Measurements from ENCODE around the gene LGALS9. TPM values are rescaled to one million over a fixed set of nuclear protein-coding genes. Genes with fewer than 3 reads are reported as not detected.
A peak's percentile ranks its signal among the peaks of the same experiment; 100 is the strongest.

The LGALS9 gene
- total and polyA plus RNA-seq, 12 donors, result 7.5 to 79.1 (median 17.5) TPM

DNA sequence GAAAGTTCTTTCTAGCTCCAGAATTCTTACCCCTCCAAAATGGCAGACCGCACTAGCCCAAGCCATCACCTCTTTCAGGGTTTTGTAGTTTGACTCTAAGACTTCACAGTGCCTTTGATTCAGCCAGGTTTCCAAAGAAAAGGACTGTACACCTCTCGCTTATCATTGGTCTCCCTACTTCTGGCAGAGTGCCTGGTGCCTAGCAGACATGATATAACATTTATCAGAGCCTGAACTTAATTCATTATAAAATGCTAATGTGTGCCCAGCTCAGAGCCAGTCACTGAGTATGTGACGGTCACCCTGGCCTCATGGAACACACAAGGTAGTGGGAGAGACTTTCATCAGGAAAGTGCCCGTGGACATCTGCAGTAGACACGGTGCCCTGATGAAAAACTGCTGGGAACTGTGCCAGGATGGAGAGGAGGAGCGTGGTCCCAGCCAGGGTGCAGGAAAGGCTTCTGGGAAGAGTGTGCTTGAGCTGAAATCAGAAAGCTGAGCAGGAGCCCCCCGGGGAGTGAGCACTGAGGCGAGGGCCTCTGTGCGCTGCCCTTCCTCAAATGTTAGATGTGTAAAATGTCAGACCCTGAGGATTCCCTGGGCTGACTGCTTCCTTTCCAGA lies 34.3 kb upstream of the LGALS9 start:
- Histone ChIP-seq H3K27me3 (no peaks in the 10 kb centered on the region), H3K4me3 (no peak overlapping the region), H3K4me1 (peaks cover 0 to 13% (median 4%) of the 10 kb centered on the region in 9 donors), H3K27ac (no peak overlapping the region), H3K9me3 (no peaks in the 10 kb centered on the region), H3K36me3 (peaks cover 0 to 88% (median 0%) of the 10 kb centered on the region in 9 donors)
- no peak for TF ChIP-seq CTCF (IDR thresholded peaks at IDR 0.05)
- DNase-seq, result no peak
- ATAC-seq, result no peak
- 44 to 51% methylated on average over 9 of the region's 9 CpGs for WGBS, 2 donors
- intact Hi-C loops (cut with DNase I), result loop anchor here in 6 of 10 donors (5.0 to 10.0 kb wide), 6 partner anchors 102 to 244 kb away; partner anchors contain the start of gene KSR1 (in 3 of the 6)

DNA sequence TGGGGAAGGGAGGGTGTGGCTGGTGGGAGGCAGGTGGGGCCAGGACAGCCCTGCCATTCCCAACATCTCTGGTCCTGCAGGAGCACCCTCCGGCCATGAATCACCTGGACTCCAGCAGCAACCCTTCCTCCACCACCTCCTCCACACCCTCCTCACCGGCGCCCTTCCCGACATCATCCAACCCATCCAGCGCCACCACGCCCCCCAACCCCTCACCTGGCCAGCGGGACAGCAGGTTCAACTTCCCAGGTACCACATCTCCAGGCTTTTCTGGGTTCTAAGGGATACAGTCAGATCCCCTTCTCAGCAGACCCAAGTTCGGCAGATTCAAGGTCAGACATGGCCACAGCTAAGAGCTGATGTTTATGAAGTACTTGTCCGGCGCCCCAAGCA lies 33.8 kb upstream of the LGALS9 start:
- H3K4me3 ChIP-seq, result no peak overlapping the region
- no peaks in the 10 kb centered on the region for H3K9me3 ChIP-seq
- no peak overlapping the region for H3K27ac ChIP-seq
- ATAC-seq, result no peak
- peaks cover 0 to 14% (median 8%) of the 10 kb centered on the region in 9 donors for H3K4me1 ChIP-seq
- no peak for DNase-seq
- intact Hi-C loops (cut with DNase I), result loop anchor here in 6 of 10 donors (5.0 to 10.0 kb wide), 6 partner anchors 102 to 245 kb away; partner anchors contain the start of gene KSR1 (in 3 of the 6)
- peaks cover 0 to 86% (median 0%) of the 10 kb centered on the region in 9 donors for H3K36me3 ChIP-seq
- WGBS, 2 donors, result 85 to 94% methylated on average over 10 of the region's 10 CpGs
- no peak for TF ChIP-seq CTCF (IDR thresholded peaks at IDR 0.05)
- no peaks in the 10 kb centered on the region for H3K27me3 ChIP-seq

DNA sequence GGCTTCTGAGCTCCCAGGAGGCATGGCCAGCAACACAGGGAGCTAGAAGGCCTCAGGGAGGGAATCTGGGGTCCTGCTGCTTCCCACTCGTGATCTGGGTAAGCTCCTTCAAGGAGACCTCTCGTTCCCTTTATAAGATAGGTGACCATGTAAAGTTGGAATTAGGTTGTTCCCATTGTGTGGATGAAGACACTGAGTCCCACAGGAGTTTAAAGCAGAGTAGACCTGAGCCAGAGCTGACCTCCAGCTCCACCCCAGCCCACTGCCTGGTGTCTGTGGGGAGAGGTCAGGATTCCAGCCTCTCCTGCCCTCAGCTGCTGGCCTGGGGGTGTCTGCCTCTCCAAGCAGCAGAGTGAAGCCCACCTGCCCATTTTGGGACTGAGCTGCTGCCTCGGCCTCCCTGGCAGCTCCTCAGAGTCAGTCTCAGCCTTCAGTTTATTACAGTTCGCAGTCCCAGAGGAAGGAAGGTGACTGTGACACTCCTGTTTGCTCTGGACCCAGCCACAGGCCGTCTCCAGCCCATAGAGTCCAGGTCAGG lies 33.1 kb upstream of the LGALS9 start:
- DNase-seq (no peak), ATAC-seq (no peak)
- TF ChIP-seq CTCF (IDR thresholded peaks at IDR 0.05), result no peak
- Histone ChIP-seq H3K27ac (peak overlapping the region in 1 of 10 donors; percentile 12), H3K4me3 (no peak overlapping the region), H3K27me3 (no peaks in the 10 kb centered on the region), H3K9me3 (no peaks in the 10 kb centered on the region), H3K4me1 (peaks cover 0 to 20% (median 8%) of the 10 kb centered on the region in 9 donors), H3K36me3 (peaks cover 0 to 84% (median 0%) of the 10 kb centered on the region in 9 donors)
- intact Hi-C loops (cut with DNase I), result loop anchor here in 6 of 10 donors (5.0 to 10.0 kb wide), 6 partner anchors 103 to 246 kb away; partner anchors contain the start of gene KSR1 (in 3 of the 6)
- WGBS, 2 donors, result 90 to 94% methylated on average over 5 of the region's 5 CpGs

DNA sequence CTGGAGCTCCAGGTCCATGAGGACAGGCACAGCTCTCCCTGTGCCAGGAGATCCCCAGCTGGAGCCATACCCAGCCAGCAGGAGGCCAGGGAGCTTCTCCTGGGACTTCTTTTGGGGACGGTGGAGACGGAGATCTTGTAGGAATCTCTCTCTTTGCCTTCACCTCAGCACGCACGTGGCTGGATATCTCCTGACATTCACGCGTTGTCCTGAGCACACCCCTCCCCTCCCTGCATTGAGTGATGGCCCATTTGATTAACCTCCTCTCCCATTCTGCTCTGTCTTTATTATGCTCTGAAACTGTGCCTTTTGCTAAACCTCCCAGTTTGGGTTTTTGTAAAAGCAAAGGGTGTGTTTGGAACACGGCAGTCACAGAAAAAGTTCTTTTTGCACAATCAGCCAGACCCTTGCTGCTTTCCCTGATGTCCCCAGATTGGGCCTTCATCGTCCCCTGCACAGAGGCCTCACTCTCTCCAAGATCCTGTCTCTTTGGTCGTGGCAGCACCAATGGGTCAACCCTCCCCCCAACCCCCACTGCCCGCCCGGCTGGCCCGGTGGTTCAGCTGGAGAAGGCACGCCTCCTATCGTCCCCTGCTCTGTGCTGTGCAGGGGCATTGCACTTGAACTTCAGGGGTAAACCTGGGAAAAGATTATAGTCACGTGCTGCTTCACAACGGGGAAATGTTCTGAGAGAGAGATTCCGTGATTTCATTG lies 32.5 kb upstream of the LGALS9 start:
- no peaks in the 10 kb centered on the region for H3K27me3 ChIP-seq
- WGBS, 2 donors, result 80 to 83% methylated on average over 17 of the region's 17 CpGs
- H3K27ac ChIP-seq, result peak overlapping the region in 1 of 10 donors; percentile 12
- H3K9me3 ChIP-seq, result no peaks in the 10 kb centered on the region
- peaks cover 0 to 26% (median 9%) of the 10 kb centered on the region in 9 donors for H3K4me1 ChIP-seq
- H3K4me3 ChIP-seq, result no peak overlapping the region
- DNase-seq, result no peak
- TF ChIP-seq CTCF (IDR thresholded peaks at IDR 0.05), result no peak
- H3K36me3 ChIP-seq, result peaks cover 0 to 80% (median 0%) of the 10 kb centered on the region in 9 donors
- ATAC-seq, result no peak
- intact Hi-C loops (cut with DNase I), result loop anchor here in 7 of 10 donors (1.0 to 10.0 kb wide), 7 partner anchors 104 to 246 kb away; partner anchors contain the start of gene KSR1 (in 3 of the 7)

All from heart right ventricle (tissue), 16 donors.